SU-DHL-6 (cell line): Measurements from ENCODE around the gene PATZ1.

Source experiments
- EZH2phosphoT487 ChIP-seq: fragments of 200-600 bp; sonication (generic), shearing (Covaris generic); conservative IDR thresholded peaks from 2 replicates; pipeline ENCODE4 v1.6.1; 2018; ENCODE audit warnings: mild to moderate bottlenecking, antibody characterized with exemption, low read length, moderate library complexity, mixed read lengths
- TF ChIP-seq, protein P1 (sequence below): fragments of 200-600 bp; sonication (generic); IDR thresholded peaks from one replicate; pipeline ENCODE4 v1.5.1; 2017; ENCODE audit warnings: antibody characterized with exemption, mild to moderate bottlenecking, low read length, moderate library complexity; ENCODE audit not compliant: insufficient read depth, poor library complexity, severe bottlenecking

DNA sequence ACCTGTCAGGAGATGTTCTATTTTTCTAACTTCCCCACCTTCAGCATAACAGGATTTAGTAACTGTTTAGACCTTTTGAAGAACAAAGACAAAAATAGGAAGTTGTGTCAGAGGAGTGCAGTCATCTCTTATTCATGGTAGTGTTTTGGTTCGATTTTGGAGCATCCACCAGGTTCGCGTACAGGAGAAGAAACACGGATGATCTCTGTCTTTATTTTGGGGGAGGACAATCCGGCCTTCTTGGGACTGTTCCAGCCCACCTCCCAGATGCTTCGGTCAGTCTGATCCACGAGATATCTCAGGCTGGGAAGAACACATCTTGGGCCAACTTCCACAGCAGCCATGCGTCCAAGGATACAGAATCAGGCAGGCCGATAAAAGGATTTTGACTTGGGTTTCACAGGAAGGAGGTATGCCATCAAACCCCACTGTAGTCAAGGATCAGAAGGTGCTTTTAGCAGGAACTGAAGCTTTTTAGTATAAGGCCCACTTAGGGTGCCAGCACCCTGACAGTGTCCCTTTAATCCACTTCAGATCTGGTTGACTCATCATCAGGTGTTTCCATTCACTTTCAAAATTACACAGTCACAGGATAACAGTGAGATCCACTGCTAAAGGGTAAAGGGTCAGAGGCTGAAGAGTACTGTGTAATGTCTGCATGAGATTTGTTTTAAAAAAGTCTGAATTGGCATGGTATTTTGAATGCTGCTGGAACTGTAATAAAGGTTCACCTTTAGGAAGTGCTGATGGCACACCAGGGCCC is 16.5 kb downstream of the PATZ1 start:
- TF ChIP-seq, protein P1, sequence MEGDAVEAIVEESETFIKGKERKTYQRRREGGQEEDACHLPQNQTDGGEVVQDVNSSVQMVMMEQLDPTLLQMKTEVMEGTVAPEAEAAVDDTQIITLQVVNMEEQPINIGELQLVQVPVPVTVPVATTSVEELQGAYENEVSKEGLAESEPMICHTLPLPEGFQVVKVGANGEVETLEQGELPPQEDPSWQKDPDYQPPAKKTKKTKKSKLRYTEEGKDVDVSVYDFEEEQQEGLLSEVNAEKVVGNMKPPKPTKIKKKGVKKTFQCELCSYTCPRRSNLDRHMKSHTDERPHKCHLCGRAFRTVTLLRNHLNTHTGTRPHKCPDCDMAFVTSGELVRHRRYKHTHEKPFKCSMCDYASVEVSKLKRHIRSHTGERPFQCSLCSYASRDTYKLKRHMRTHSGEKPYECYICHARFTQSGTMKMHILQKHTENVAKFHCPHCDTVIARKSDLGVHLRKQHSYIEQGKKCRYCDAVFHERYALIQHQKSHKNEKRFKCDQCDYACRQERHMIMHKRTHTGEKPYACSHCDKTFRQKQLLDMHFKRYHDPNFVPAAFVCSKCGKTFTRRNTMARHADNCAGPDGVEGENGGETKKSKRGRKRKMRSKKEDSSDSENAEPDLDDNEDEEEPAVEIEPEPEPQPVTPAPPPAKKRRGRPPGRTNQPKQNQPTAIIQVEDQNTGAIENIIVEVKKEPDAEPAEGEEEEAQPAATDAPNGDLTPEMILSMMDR: no peak
- TF ChIP-seq EZH2phosphoT487: no peak
